Stomach (tissue), 4 donors: ENCODE data around the gene SPTLC2.
"Not testable (repeated sequence)": the region's sequence is repeated elsewhere in the genome, so short reads cannot be mapped to it uniquely, and the experiment has no call there.

ENCODE experiments used
- CTCF ChIP-seq, 7 experiments: fragments of 450-650 bp in 4 of 7; fragments of 200-600 bp in 3 of 7; sonication (generic) in 3 of 7; IDR thresholded peaks; one replicate each; pipeline ENCODE4 v1.5.1; 2016 to 2019; ENCODE audit warnings: antibody characterized with exemption in 7 of 7, control low read depth in 2 of 7, mild to moderate bottlenecking in 1 of 7
- EP300 ChIP-seq: sonication (generic); formaldehyde crosslinking; IDR thresholded peaks from one replicate; pipeline ENCODE4 v1.6.1; 2017; ENCODE audit warnings: antibody characterized with exemption
- POLR2AphosphoS5 ChIP-seq, 3 donors: sonication (generic); formaldehyde crosslinking; IDR thresholded peaks; one replicate each; pipeline ENCODE4 v1.6.1; 2016; ENCODE audit warnings: antibody characterized with exemption in 3 of 3

DNA sequence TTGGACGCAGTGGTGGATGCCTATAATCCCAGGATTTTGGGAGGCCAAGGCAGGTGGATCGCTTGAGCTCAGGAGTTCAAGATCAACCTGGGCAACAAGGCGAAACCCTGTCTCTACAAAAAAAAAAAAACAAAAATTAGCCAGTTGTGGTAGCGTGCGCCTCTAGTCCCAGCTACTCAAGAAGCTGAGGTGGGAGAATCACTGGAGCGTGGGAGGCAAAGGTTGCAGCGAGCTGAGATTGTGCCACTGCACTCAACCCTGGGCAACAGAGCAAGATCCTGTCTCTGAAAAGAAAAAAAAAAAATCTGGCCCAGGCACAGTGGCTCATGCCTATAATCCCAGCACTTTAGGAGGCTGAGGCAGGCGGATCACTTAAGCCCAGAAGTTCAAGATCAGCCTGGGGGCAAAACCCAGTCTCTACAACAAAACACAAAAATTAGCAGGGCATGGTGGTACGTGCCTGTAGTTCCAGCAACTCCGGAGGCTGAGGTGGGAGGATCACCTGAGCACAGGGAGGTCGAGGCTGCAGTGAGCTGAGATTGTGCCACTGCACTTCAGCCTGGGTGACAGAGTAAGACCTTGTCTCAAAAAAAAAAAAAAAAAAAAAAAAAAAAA, 27.9 kb downstream of the SPTLC2 start:
- TF ChIP-seq CTCF (IDR thresholded peaks at IDR 0.05); EP300; POLR2AphosphoS5 (IDR thresholded peaks at IDR 0.05): not testable (repeated sequence)
